GM19025 (cell line): Measurements from ENCODE around the gene SOCS3.
A peak's percentile ranks its signal among the peaks of the same experiment; 100 is the strongest.

Source experiments
- ATAC-seq: cut with Tn5 transposase; IDR thresholded peaks from one replicate; pipeline ENCODE4 v1.9.1; 2021; ENCODE audit warnings: mild to moderate bottlenecking, low read depth, moderate library complexity; ENCODE audit not compliant: unreplicated experiment

SOCS3 gene

DNA sequence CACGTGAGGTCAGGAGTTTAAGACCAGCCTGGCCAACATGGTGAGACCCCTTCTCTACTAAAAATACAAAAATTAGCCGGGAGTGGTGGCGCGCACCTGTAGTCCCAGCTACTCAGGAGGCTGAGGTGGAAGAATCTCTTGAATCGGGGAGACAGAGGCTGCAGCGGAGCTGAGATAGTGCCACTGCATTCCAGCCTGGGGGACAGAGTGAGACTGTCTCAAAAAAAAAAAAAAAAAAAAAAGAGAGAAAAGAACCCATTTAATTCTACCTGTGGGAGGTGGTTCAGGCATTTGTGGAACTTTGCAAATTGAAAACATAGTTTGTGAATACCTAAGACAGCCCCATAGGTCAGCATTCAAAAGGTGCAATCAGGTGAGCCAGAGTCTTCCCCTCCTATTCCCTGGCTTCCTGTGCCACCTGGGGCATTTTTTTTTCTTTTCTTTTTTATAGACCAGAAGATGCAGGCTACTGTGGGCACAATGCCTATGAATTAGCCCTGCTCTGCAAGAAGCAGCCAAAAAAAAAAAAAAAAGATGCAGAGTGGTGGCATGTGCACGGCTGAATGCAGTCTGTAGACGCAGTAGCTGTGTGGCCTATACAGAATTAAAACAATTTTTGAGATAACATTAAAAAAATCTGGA, 9.1 kb upstream of the SOCS3 start:
- ATAC-seq: no peak

GRCh38 chr17:78368348-78368747, 8.5 kb upstream of the SOCS3 start:
- no peak for ATAC-seq

- no peak for ATAC-seq
Measured at GRCh38 chr17:78367193-78367592, 7.3 kb upstream of the SOCS3 start.

DNA sequence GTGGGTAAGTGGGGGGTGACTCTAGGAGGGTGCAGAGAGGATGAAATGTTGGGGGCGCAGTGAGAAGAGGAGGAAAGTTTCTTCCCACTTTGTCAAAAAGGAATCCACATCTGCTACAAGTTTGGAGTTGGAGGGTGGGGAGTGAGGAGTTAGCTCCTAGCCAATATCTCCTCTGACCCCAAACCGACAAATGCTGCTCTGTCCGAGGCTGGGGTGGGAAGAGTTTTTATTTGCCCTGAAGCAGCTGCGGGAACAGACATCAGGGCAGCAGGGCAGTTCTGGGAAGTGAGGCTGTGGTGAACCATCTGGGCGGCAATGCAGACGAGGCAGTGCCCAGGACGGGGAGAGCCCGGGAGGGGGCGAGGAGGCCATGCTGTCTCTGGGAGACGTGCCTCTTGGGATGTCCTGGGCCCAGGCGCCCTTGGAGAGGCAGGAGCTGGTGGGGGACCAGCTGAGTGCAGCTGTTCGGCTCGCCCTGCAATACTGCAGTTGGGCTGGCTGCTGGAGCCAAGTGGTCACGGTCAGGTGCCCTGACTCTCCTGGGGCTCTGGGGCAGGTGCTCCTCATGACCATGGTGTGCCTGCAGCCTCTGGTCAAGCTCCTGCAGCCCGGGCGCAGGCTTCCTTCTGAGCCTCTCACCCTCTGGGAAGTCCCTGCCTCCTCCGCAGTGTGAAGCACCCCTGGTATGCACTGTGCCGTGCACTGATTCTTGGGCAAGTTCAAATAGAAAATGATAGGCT, 6.4 kb upstream of the SOCS3 start:
- peak; percentile 74 for ATAC-seq

DNA sequence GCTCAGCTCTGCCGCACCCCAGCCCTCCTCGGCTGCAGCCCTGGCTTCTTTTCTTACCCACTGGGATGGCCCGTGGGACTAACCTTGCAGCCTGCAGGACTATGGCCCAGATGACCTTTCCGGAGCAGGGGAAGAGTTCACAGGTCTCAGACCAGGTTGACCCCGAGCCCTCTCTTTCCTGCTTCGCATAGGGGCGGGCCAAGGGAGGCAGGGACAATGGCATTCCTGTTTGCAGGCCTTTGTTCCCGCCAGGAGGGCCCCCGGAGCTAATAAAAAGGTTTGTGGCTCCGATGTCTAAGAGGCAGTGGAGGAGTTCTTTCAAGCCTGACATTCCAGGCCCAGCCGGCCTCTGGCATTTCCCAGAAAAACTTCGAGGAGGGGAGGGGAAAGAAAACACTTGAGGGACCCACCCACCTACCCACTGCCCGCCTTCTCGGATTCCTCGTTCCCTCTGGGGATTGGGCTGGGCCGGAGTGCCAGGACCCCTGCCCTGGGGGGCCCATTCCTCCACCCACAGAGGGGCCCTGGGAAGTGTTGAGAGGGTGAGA, 5.8 kb upstream of the SOCS3 start:
- no peak for ATAC-seq

GRCh38 chr17:78364436-78365281, 4.8 kb upstream of the SOCS3 start:
- no peak for ATAC-seq

- ATAC-seq: no peak
Measured at GRCh38 chr17:78362671-78363070, 2.8 kb upstream of the SOCS3 start.

DNA sequence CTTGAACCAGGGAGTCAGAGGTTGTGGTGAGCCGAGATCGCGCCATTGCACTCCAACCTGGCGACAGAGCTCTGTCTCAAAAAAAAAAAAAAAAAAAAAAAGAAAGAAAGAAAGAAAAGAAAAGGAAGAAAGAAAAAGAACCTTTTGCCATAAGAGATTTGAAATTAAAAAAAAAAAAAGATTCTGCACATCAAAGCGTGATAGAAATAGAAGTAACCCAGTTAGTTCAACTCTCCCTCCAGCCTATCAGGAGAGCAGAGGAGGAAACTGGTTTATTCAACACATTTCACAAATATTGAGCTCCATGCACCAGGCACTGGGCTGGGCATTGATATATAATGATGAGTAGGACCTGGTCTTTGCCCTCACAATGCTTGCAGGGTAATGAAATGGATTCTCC, 2.4 kb upstream of the SOCS3 start:
- no peak for ATAC-seq

GRCh38 chr17:78361225-78361701, 1.4 kb upstream of the SOCS3 start:
- no peak for ATAC-seq

- ATAC-seq: no peak
Measured at GRCh38 chr17:78360371-78361224, 721 bp upstream of the SOCS3 start.

DNA sequence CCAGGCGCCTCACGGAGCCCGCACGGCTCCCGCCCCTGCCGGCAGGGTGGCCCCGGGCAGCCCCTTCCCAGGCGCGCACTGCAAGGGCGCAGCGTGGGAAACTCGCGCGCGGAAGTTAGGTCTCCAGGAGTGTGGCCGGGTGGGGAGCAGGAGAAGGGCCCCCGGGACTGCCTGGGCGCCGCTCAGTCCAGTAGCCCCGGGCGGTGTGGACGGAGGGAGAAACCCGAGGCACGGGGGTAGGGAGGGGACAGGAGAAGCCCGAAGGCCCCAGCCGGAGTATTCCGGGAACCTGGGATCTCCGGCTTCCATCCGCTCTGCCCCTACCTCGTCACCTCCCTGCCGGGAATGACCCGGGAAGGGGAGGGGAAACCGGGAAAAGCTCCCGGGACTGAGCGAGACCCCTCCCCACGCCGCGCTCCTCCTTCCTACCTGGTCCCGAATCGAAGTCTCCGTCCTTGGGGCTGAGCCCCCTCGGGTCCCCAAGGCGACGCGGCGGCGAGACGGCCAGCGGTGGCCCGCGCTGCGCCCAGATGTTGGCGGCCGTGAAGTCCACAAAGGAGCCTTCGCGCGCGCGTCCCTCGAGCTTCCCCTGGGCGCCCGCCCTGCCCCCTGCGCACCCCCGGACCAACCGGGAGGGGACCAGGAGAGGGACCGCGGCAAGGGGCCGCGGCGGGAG, 418 bp downstream of the SOCS3 start:
- ATAC-seq: no peak

- no peak for ATAC-seq
Measured at GRCh38 chr17:78358538-78359320, 1.1 kb downstream of the SOCS3 start.

DNA sequence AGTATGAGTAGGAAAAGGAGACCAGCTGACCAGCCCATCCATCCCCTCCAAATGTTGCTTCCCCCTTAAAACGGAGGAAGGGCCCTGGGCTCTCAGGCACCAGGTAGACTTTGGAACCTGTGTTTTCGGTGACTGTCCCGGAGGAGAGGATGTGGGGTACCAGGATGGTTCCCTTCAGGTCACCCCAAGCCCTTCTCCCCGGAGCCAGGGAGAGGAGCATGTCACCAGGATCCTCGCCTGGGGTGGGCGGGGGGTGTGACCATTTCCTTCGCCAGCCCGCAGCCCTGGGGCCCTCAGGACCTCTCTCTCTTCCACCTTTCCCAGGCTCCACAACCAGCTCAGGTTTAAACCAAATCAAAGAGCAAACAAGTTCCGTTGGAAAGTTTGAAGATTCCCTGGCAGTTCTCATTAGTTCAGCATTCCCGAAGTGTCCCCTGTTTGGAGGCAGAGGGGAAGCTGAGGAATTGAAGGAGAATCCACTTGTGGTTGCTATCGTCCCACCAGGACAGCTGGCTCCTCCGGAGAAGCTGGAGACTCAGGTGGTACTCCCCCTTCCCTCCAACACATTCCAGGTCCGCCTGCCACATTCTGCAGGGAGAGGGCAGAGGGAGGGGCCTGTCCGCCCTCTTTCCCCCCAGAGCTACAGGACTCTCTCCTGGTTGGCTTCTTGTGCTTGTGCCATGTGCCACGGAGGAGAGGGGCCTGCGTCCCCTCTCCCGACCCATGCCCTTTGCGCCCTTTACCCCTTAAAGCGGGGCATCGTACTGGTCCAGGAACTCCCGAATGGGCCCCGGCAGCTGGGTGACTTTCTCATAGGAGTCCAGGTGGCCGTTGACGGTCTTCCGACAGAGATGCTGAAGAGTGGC, 2.0 kb downstream of the SOCS3 start:
- ATAC-seq: no peak

DNA sequence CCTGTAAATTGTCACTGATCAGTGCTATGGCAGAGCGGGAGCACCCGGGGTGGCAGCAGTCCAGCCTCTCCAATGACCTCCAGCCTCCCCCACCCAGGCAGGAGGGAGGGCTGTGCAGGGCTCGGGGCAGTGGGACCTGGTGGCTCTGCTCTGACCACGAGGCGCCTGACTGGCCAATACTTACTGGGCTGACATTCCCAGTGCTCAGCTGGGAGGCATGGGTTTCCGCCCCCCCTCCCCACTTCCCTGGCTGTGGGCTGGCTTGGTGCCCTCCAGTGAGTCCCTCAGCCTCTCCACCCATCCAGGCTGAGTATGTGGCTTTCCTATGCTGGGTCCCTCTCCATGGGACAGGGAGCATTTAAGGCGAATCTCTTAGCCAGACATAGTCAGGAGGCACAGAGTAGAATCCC, 2.7 kb downstream of the SOCS3 start:
- ATAC-seq: no peak

DNA sequence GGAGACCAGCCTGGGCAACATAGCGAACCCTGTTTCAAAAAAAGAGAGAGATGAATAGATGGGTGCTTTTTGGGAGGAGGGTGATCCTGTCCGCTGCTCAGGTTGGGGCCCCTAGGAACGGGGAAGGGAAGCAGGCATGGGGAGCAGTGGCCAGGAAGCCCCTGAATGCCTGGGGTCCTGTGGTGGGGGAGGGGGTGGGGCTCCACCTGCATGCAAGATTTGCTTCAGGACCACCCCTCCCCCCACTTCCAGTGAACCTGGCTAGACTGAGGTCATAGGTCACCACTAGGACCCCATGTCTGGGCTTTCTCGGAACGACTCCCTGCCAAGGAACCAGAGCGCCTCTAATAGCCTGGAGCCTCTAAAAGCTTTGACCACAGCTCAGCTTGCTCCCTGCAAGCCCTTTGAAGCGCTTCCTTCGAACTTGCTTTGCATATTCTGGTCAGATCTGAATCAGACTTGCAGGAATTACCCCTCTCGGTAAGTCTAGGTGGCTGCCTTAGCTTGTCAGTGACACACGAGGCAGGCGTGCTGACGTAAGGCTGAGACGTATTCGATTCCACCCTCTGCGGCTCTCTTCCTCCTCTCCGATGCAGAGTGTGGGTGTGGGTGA, 3.7 kb downstream of the SOCS3 start:
- peak; percentile 54 for ATAC-seq

DNA sequence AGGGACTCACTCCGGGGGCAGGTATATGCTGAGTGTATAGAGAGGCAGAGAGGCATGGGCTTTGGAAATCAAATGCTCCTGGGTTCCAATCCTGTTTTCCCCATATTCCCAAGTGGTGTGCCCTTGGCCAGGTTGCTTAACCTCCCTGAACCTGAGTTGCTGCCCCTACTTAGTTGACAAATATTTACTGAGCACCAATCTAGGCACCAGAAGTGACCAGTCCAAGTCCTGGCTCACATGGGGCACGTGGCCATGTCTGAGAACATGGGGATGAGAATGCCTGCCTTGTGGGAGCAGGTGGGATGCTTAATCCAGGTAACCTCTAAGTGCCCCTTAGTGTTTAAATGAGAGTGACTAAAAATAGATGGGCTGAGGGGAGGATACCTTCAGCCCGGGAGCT, 4.2 kb downstream of the SOCS3 start:
- no peak for ATAC-seq

GRCh38 chr17:78355045-78355641, 4.7 kb downstream of the SOCS3 start:
- ATAC-seq: no peak
